ENCODE measurements around the gene EML6. TPM values are rescaled to one million over a fixed set of nuclear protein-coding genes. Genes with fewer than 3 reads are reported as not detected.

Gene EML6
- polyA plus RNA-seq, 1 of the 3 experiments (the other 2 are of a cell fraction) = 1.1 TPM

DNA sequence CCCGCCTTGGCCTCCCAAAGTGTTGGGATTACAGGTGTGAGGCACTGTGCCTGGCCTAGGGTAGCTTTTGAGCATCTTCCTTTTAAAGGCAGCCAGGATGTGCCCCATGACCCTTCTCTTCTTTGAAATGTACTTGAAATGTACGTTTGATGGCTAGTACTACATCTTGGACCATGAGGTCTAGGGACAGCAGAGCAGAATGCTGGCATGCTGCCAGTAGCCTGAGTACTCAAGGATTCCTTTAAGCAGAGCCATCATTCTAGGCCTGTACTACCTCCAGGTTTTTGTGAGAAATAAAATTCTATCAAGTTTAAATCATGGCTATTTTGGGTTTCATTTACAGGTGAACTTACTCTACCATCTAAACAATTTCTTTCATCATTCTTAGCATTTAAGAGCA is 2.9 kb upstream of the EML6 start:
- no peak overlapping the region for H2AFZ ChIP-seq (ENCODE audit: low read depth)
- POLR2A ChIA-PET = interaction anchor here (0.6 kb wide), 1 partner anchor 709 kb away, joined by 3 read pairs; no protein-coding TSS in a partner anchor
- no peaks in the 10 kb centered on the region for H3F3A ChIP-seq (replicated peaks; ENCODE audit: insufficient read depth)
- CTCF ChIA-PET = interaction anchor here (0.6 kb wide), 1 partner anchor 198 kb away, joined by 3 read pairs; no protein-coding TSS in a partner anchor
- no peak overlapping the region for H3K4me3 ChIP-seq (ENCODE audit: low read depth in 2 of 2, low read length in 1 of 2)
- peaks cover 0 to 5% of the 10 kb centered on the region in 2 experiments for H3K36me3 ChIP-seq (replicated peaks in 1 of 2; ENCODE audit: control insufficient read depth in 1 of 2, insufficient read depth in 2 of 2, low read length in 1 of 2)
- no peaks in the 10 kb centered on the region for H4K20me1 ChIP-seq (ENCODE audit: insufficient read depth)
- no peaks in the 10 kb centered on the region; the same call in 1 of the 2 replicates for H3K27me3 ChIP-seq (ENCODE audit: insufficient read depth)
- TF ChIP-seq GATA2 (CRISPR knock-in tag; IDR thresholded peaks at IDR 0.05) (no peak), JUND (IDR thresholded peaks at IDR 0.05) (no peak), RFX5 (IDR thresholded peaks at IDR 0.05; ENCODE audit: low read length) (no peak), RAD21 (IDR thresholded peaks at IDR 0.05; ENCODE audit: low read length) (no peak), FOXM1 (IDR thresholded peaks at IDR 0.05; ENCODE audit: low read depth) (no peak), SMC3 (IDR thresholded peaks at IDR 0.05; ENCODE audit: low read depth, low read length) (no peak)
- DNase-seq = no peak
- peaks cover 0 to 5% of the 10 kb centered on the region in 2 experiments; a peak in 1 of 4 replicates for H3K4me1 ChIP-seq (ENCODE audit: control insufficient read depth in 1 of 2, insufficient read depth in 2 of 2, low read depth in 1 of 2, low read length in 1 of 2)
- H3K9ac ChIP-seq = no peak overlapping the region
- no peak overlapping the region for H3K27ac ChIP-seq (ENCODE audit: low read depth in 2 of 2, low read length in 1 of 2)
- no peak overlapping the region for H3K4me2 ChIP-seq
- H3K79me2 ChIP-seq (ENCODE audit: insufficient read depth) = no peaks in the 10 kb centered on the region
- no peaks in the 10 kb centered on the region for H3K9me2 ChIP-seq
- H3K9me3 ChIP-seq = no peaks in the 10 kb centered on the region
- WGBS (ENCODE audit: low lambda C conversion rate) = 65% methylated on average over 2 of the region's 2 CpGs

DNA sequence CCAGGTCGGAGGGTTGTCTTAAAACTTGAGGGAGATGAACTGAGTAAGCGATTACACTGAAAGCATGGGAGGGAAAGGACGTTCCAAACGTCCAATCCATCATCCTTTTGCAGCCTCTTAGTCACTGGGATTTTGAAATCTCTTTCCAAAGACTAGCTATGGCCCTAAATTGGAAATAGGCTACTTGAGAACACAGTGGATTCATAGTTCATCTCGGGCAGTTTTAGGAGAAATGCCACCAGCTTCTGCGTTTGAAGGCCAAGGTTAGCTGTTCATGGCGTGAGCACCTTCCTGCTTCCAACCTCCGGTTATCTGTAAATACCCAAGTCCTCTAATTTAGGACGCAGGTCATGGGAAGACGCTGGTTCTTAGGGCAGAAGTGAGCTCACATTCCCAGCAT is 821 bp upstream of the EML6 start:
- no peak for TF ChIP-seq RAD21 (IDR thresholded peaks at IDR 0.05; ENCODE audit: low read length)
- TF ChIP-seq MXI1 (IDR thresholded peaks at IDR 0.05; ENCODE audit: low read depth, low read length) = no peak
- TF ChIP-seq YY1 (IDR thresholded peaks at IDR 0.05; ENCODE audit: low read depth) = no peak
- TF ChIP-seq GABPA (IDR thresholded peaks at IDR 0.05; ENCODE audit: low read depth) = no peak
- TF ChIP-seq FOXM1 (IDR thresholded peaks at IDR 0.05; ENCODE audit: low read depth) = no peak
- TF ChIP-seq TCF12 (IDR thresholded peaks at IDR 0.05) = no peak
- no peak for TF ChIP-seq FOXJ3 (CRISPR knock-in tag; IDR thresholded peaks at IDR 0.05)
- no peak for TF ChIP-seq POLR2AphosphoS5 (IDR thresholded peaks at IDR 0.05; ENCODE audit: low read depth, low read length)
- no peak for TF ChIP-seq TEAD4 (IDR thresholded peaks at IDR 0.05; ENCODE audit: borderline replicate concordance, insufficient read depth)
- TF ChIP-seq MEF2A (IDR thresholded peaks at IDR 0.05; ENCODE audit: borderline replicate concordance, low read depth) = no peak
- TF ChIP-seq EP300 (IDR thresholded peaks at IDR 0.05; ENCODE audit: borderline replicate concordance in 1 of 2, low read depth in 1 of 2, low read length in 1 of 2) = no peak
- TF ChIP-seq, protein P1, sequence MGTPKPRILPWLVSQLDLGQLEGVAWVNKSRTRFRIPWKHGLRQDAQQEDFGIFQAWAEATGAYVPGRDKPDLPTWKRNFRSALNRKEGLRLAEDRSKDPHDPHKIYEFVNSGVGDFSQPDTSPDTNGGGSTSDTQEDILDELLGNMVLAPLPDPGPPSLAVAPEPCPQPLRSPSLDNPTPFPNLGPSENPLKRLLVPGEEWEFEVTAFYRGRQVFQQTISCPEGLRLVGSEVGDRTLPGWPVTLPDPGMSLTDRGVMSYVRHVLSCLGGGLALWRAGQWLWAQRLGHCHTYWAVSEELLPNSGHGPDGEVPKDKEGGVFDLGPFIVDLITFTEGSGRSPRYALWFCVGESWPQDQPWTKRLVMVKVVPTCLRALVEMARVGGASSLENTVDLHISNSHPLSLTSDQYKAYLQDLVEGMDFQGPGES (IDR thresholded peaks at IDR 0.05; ENCODE audit: low read depth, low read length) = no peak
- no peak for TF ChIP-seq NRF1 (IDR thresholded peaks at IDR 0.05; ENCODE audit: low read depth, low read length)
- no peak for TF ChIP-seq ELF1 (IDR thresholded peaks at IDR 0.05)
- TF ChIP-seq, protein P2, sequence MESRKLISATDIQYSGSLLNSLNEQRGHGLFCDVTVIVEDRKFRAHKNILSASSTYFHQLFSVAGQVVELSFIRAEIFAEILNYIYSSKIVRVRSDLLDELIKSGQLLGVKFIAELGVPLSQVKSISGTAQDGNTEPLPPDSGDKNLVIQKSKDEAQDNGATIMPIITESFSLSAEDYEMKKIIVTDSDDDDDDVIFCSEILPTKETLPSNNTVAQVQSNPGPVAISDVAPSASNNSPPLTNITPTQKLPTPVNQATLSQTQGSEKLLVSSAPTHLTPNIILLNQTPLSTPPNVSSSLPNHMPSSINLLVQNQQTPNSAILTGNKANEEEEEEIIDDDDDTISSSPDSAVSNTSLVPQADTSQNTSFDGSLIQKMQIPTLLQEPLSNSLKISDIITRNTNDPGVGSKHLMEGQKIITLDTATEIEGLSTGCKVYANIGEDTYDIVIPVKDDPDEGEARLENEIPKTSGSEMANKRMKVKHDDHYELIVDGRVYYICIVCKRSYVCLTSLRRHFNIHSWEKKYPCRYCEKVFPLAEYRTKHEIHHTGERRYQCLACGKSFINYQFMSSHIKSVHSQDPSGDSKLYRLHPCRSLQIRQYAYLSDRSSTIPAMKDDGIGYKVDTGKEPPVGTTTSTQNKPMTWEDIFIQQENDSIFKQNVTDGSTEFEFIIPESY (IDR thresholded peaks at IDR 0.05; ENCODE audit: borderline replicate concordance, low read depth) = no peak
- TF ChIP-seq CHD2 (IDR thresholded peaks at IDR 0.05; ENCODE audit: low read length, partially characterized antibody) = no peak
- no peak for TF ChIP-seq GATA2 (CRISPR knock-in tag; IDR thresholded peaks at IDR 0.05)
- TF ChIP-seq RCOR1 (IDR thresholded peaks at IDR 0.05; ENCODE audit: low read length) = no peak
- no peak for TF ChIP-seq PBX3 (IDR thresholded peaks at IDR 0.05)
- TF ChIP-seq NFIC (IDR thresholded peaks at IDR 0.05; ENCODE audit: borderline replicate concordance) = no peak
- Histone ChIP-seq H3K36me3 (replicated peaks in 1 of 2; ENCODE audit: control insufficient read depth in 1 of 2, insufficient read depth in 2 of 2, low read length in 1 of 2) (no peaks in the 10 kb centered on the region), H3K9me2 (no peaks in the 10 kb centered on the region), H3K4me2 (peak overlapping the region; percentile 90), H4K20me1 (ENCODE audit: insufficient read depth) (no peaks in the 10 kb centered on the region), H3K79me2 (ENCODE audit: insufficient read depth) (no peaks in the 10 kb centered on the region), H3F3A (replicated peaks; ENCODE audit: insufficient read depth) (no peaks in the 10 kb centered on the region), H3K4me1 (ENCODE audit: control insufficient read depth in 1 of 2, insufficient read depth in 2 of 2, low read depth in 1 of 2, low read length in 1 of 2) (peaks cover 0 to 10% of the 10 kb centered on the region in 2 experiments; a peak in 2 of 4 replicates), H3K27me3 (ENCODE audit: insufficient read depth) (no peaks in the 10 kb centered on the region; the same call in 1 of the 2 replicates), H3K9ac (peak overlapping the region; percentile 71), H3K4me3 (ENCODE audit: low read depth in 2 of 2, low read length in 1 of 2) (peak overlapping the region; percentile 82 to 86), H2AFZ (ENCODE audit: low read depth) (peak overlapping the region; percentile 97), H3K27ac (ENCODE audit: low read depth in 2 of 2, low read length in 1 of 2) (peak overlapping the region; percentile 48 to 58; a peak in 3 of 4 replicates), H3K9me3 (no peaks in the 10 kb centered on the region)
- WGBS (ENCODE audit: low lambda C conversion rate) = 17% methylated on average over 10 of the region's 10 CpGs
- CTCF ChIA-PET = interaction anchor here (0.7 to 1.9 kb wide), 8 partner anchors 11 to 615 kb away, joined by 3 to 14 read pairs (median 4); no protein-coding TSS in a partner anchor
- no peak for DNase-seq
- POLR2A ChIA-PET = interaction anchor here (0.5 to 1.6 kb wide), 4 partner anchors 116 to 752 kb away, joined by 3 to 8 read pairs (median 4); partner anchors contain the start of gene PSME4

Data from SK-N-SH (cell line).